Measurements from ENCODE around the gene TSTD1. TPM values are rescaled to one million over a fixed set of nuclear protein-coding genes. Genes with fewer than 3 reads are reported as not detected.

The TSTD1 gene
- total and polyA plus RNA-seq, 10 of the 15 experiments (the other 5 are each of a cell fraction or from before 2014, with no cell fraction given) = 33.3 to 145 (median 89.4) TPM

GRCh38 chr1:161020509-161021164, 18.1 kb downstream of the TSTD1 start, which contains the start of gene F11R (continued):
- no peak for TF ChIP-seq REST (IDR thresholded peaks at IDR 0.05; ENCODE audit: low read depth, low read length)
- no peak for TF ChIP-seq CEBPB (IDR thresholded peaks at IDR 0.05; ENCODE audit: borderline replicate concordance in 1 of 2, low read depth in 2 of 2, low read length in 2 of 2)
- TF ChIP-seq STAT3 (IDR thresholded peaks at IDR 0.05; ENCODE audit: low read depth, low read length) = no peak
- TF ChIP-seq RELA (IDR thresholded peaks at IDR 0.05; ENCODE audit: borderline replicate concordance, partially characterized antibody) = no peak
- TF ChIP-seq BCL3 (IDR thresholded peaks at IDR 0.05; ENCODE audit: borderline replicate concordance, insufficient read depth, low read depth, low read length, poor library complexity, severe bottlenecking) = no peak
- no peak for TF ChIP-seq CBX3 (IDR thresholded peaks at IDR 0.05; ENCODE audit: borderline replicate concordance, low read depth)
- no peak for TF ChIP-seq ZBTB40 (IDR thresholded peaks at IDR 0.05; ENCODE audit: borderline replicate concordance)
- TF ChIP-seq PAX8 (IDR thresholded peaks at IDR 0.05) = no peak
- no peak for TF ChIP-seq ATF2 (IDR thresholded peaks at IDR 0.05; ENCODE audit: low read length)
- no peak for TF ChIP-seq EP300 (IDR thresholded peaks at IDR 0.05; ENCODE audit: borderline replicate concordance in 1 of 2, control insufficient read depth in 1 of 2, low read depth in 2 of 2, low read length in 2 of 2)
- 0 out of 2 replicates have a peak, but pooled peaks have one; percentile 17 for TF ChIP-seq STAT1 (conservative IDR thresholded peaks at IDR 0.05)
- no peak for TF ChIP-seq HSF1 (IDR thresholded peaks at IDR 0.05; ENCODE audit: low read depth, low read length)
- TF ChIP-seq ZSCAN29 (IDR thresholded peaks at IDR 0.05) = no peak
- no peak for TF ChIP-seq ZNF207 (IDR thresholded peaks at IDR 0.05; ENCODE audit: borderline replicate concordance)
- peak; percentile 86 for TF ChIP-seq LARP7 (IDR thresholded peaks at IDR 0.05)
- TF ChIP-seq HDAC6 (IDR thresholded peaks at IDR 0.05; ENCODE audit: unreplicated experiment) = no peak
- TF ChIP-seq YY1 (IDR thresholded peaks at IDR 0.05; ENCODE audit: low read depth, low read length) = peak; percentile 0; the same call in 1 of the 2 replicates
